ENCODE measurements around the gene IRF2BP1.
A peak's percentile ranks its signal among the peaks of the same experiment; 100 is the strongest.

Gene IRF2BP1

GRCh38 chr19:45864629-45865082 lies 21.3 kb downstream of the IRF2BP1 start:
- no peak for TF ChIP-seq SALL2 (tag by site-specific recombination; IDR thresholded peaks at IDR 0.05; ENCODE audit: borderline replicate concordance)
- peak; percentile 45 for TF ChIP-seq ZBTB10 (tag by site-specific recombination; IDR thresholded peaks at IDR 0.05)
- no peak for TF ChIP-seq ZNF24 (tag by site-specific recombination; IDR thresholded peaks at IDR 0.05)
- TF ChIP-seq AEBP2 (tag by site-specific recombination; IDR thresholded peaks at IDR 0.05; ENCODE audit: borderline replicate concordance), result no peak
- TF ChIP-seq ZNF785 (tag by site-specific recombination; IDR thresholded peaks at IDR 0.05), result 0 out of 2 replicates have a peak, but pooled peaks have one; percentile 18
- Histone ChIP-seq H3K4me3 (ENCODE audit: low read depth, low read length) (peak overlapping the region; percentile 17), H3K36me3 (ENCODE audit: control insufficient read depth in 2 of 2, insufficient read depth in 1 of 2, low read length in 2 of 2) (peaks cover 6 to 22% of the 10 kb centered on the region in 2 experiments), H3K9me3 (ENCODE audit: control insufficient read depth, insufficient read depth, low read depth, low read length) (no peaks in the 10 kb centered on the region), H3K27ac (ENCODE audit: extremely low read depth, low read depth, low read length) (no peak overlapping the region), H3K4me1 (ENCODE audit: control insufficient read depth, insufficient read depth, low read length) (peaks cover 10% of the 10 kb centered on the region)
- ChIA-PET CTCF (interaction anchor here (0.6 to 6.6 kb wide), 11 partner anchors 9 to 238 kb away, joined by 3 to 91 read pairs (median 4); partner anchors contain the start of genes IRF2BP1, MYPOP and SIX5), POLR2A (interaction anchor here (1.4 to 3.7 kb wide), 4 partner anchors 17 to 95 kb away, joined by 3 to 39 read pairs (median 22); partner anchors contain the start of genes IRF2BP1, MYPOP and SIX5)

GRCh38 chr19:45863840-45864628 lies 21.9 kb downstream of the IRF2BP1 start, which contains the start of gene FOXA3:
Gene FOXA3, plus strand, starts transcription at chr19:45864326. Its CDS starts 131 bp downstream, at chr19:45864457.
- Histone ChIP-seq H3K9me3 (ENCODE audit: control insufficient read depth, insufficient read depth, low read depth, low read length) (no peaks in the 10 kb centered on the region), H3K4me3 (ENCODE audit: low read depth, low read length) (peak within 1 kb of the TSS; percentile 29), H3K27ac (ENCODE audit: extremely low read depth, low read depth, low read length) (no peak within 1 kb of the TSS), H3K4me1 (ENCODE audit: control insufficient read depth, insufficient read depth, low read length) (peaks cover 10% of the 10 kb centered on the region), H3K36me3 (ENCODE audit: control insufficient read depth in 2 of 2, insufficient read depth in 1 of 2, low read length in 2 of 2) (peaks cover 12 to 28% of the 10 kb centered on the region in 2 experiments)
- POLR2A ChIA-PET, result interaction anchor here (0.6 to 3.7 kb wide), 20 partner anchors 11 to 737 kb away, joined by 3 to 39 read pairs (median 4); partner anchors contain the start of genes CALM3, CCDC61, CCDC8 and IRF2BP1
- CTCF ChIA-PET, result interaction anchor here (0.6 to 6.6 kb wide), 17 partner anchors 9 to 237 kb away, joined by 3 to 91 read pairs (median 4); partner anchors contain the start of genes IRF2BP1, MYPOP and SIX5
- peak; percentile 74; the same call in 1 of the 2 replicates for TF ChIP-seq ZNF280D (tag by site-specific recombination; IDR thresholded peaks at IDR 0.05)
- 0 out of 2 replicates have a peak, but pooled peaks have one; percentile 8 for TF ChIP-seq GLI4 (tag by site-specific recombination; IDR thresholded peaks at IDR 0.05)
- no peak for TF ChIP-seq ZNF600 (tag by site-specific recombination; IDR thresholded peaks at IDR 0.05)
- no peak for TF ChIP-seq ATF2 (tag by site-specific recombination; IDR thresholded peaks at IDR 0.05; ENCODE audit: low read depth)
- TF ChIP-seq ZNF664 (tag by site-specific recombination; IDR thresholded peaks at IDR 0.05), result no peak
- no peak for TF ChIP-seq ZNF549 (tag by site-specific recombination; IDR thresholded peaks at IDR 0.05)
- TF ChIP-seq ZBTB48 (tag by site-specific recombination; IDR thresholded peaks at IDR 0.05), result no peak
- TF ChIP-seq SP3 (tag by site-specific recombination; IDR thresholded peaks at IDR 0.05), result peak; percentile 28
- TF ChIP-seq ZBTB6 (tag by site-specific recombination; IDR thresholded peaks at IDR 0.05), result no peak
- no peak for TF ChIP-seq ZNF18 (tag by site-specific recombination; IDR thresholded peaks at IDR 0.05)
- TF ChIP-seq ZNF747 (tag by site-specific recombination; IDR thresholded peaks at IDR 0.05), result no peak
- no peak for TF ChIP-seq ZBTB21 (tag by site-specific recombination; IDR thresholded peaks at IDR 0.05)
- 0 out of 2 replicates have a peak, but pooled peaks have one; percentile 23 for TF ChIP-seq BCL11B (tag by site-specific recombination; IDR thresholded peaks at IDR 0.05; ENCODE audit: low read depth)

Measured in HEK293 (cell line).